GM18907 (cell line): ENCODE data around the gene NTF3.

Experiments used
- ATAC-seq: cut with Tn5 transposase; IDR thresholded peaks from one replicate; pipeline ENCODE4 v1.9.1; 2021; ENCODE audit warnings: mild to moderate bottlenecking, moderate library complexity; ENCODE audit not compliant: unreplicated experiment

Gene NTF3

DNA sequence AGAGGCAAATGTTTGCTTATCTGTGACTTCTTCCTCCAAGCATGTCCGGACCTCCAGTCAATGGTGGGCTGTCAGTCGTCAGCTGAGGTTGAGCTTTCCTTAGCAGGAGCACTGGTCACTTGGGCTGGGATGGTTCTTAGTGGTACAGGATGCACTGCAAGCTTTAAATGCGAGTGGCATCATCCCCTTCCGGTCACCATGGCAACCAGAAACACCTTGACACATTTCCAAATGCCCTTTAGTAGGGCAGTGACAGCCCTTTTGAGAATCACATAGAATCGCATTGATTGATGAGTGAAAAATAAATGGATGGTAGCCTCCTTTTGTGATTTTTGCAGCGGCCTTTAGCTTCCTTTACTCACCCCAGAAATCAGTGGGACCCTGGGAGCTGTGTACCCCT lies 24.1 kb downstream of the NTF3 start:
- no peak for ATAC-seq

DNA sequence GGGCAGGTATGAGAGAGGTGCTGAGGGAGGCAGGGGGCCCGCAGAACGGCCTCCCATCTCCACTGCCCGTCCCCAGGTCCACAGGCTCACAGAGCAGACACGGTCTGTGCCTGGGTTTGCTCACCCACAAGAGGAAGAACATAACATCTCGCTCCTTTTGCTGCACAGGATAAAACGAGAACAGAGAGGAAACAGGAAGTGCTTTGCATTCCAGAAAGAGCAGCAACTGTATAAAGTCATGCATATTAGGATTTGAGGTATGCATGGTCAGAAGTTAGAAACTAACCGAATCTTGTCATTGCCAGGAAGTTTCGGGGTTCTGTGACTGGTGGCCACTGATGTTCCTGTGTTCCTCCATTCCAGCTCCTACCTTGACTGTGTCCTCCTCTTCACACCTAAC lies 25.0 kb downstream of the NTF3 start:
- ATAC-seq, result no peak

DNA sequence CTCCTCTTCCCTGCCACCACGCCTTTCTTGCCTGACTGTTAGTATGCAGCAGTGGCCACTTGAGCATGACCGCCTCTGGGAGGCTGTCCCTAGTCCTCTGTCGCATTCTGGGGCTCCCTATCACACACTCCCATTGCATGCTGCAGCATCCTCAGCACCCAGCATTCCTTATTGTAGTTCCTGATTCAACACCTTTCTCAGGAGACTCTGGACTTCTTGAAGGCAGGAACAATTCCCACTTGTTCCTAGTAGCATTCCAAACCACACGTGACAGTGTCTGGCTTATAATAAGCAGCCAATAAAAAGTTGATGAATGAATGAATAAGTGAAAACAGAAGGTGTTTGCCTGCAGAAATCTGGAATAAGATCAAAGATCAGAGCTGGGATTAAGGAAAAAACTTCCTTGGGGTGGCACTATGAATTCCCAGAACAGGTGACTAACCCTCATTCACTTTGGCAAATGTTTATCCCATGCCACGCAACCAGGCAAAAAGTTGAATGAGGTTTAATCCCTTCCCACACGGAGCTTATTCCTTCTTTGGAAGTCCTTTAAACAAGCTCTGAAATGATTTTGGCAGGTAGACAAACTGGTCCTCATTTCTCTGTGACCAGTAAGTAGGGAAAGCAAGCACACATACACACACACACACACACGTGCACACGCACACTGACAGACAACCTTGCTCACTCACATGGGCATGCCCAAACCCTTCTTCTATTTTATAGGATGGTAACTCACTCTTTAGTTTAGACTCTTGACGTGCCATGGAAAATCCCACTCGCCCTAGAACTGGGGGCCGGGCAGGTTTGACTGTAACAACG lies 26.5 kb downstream of the NTF3 start:
- no peak for ATAC-seq

DNA sequence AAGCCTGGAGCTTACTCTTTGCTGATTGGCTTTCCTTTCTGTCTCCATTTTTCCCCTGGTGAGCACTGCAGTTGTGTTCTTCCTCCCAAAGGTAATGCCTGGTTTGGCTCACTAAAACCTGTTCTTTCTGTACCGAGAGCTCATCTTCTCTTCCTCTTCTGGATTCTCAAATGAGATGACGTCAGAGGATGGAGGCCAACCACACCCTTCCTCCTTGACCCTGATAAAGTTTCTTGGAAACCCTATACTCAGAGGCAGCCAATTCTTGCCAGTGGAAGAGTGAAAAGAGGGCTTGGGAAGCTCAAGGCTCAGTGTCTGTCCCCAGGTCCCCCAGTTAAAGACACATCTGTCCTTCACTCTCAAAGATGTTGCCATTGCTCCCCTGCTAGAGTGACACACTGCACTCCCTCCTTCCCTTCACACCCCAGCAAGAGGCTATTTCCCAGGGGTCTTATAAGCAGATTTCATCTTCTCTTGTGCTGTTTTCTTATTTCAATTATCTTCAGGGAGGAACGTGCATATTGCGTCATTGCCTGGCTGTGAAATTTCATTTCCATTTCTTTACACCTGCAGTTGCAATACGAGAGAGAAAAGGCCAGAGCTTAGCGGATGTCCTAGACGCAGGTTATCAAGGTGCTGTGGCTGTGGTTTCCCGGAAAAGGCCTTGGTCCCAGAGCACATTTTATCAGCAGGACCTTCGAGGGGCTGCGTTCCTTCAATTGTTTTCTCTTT lies 27.3 kb downstream of the NTF3 start:
- no peak for ATAC-seq

DNA sequence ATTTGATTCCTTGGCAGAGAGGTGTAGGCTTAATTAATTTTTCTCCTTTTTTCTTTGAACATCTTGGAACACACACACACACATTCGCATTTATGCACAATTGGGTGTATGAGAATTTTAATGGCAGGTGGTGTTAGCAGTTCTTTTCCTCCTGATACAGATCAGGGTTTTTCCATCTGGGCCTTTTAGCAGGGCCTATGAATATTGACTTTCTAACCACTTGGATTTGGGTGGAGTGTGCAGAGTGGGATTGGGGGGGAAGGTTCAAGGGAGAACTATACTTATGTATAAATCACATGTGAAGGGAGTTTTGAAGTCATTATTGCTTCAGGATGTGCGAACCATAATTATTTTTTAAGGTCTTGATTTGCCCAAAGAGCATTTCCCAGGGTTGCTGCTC lies 28.9 kb downstream of the NTF3 start:
- ATAC-seq, result no peak

DNA sequence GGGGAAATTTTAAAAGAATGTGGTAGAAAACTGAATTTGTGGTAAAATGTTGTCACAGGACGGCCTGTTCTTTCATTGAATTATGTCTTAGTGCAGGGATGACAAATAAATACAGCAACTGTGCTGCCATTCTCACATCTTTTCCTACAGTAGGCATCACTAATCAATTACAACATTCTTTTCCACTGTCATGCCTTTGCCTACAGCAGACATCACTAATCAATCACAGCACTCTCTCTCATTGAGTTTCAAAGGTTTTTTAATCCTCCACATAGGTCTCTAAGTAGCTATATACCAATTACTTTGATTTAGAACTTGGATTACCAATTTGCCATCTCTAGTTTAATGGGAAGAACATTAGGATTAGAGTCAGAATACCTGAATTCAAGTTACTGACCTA lies 30.1 kb downstream of the NTF3 start:
- ATAC-seq, result no peak

DNA sequence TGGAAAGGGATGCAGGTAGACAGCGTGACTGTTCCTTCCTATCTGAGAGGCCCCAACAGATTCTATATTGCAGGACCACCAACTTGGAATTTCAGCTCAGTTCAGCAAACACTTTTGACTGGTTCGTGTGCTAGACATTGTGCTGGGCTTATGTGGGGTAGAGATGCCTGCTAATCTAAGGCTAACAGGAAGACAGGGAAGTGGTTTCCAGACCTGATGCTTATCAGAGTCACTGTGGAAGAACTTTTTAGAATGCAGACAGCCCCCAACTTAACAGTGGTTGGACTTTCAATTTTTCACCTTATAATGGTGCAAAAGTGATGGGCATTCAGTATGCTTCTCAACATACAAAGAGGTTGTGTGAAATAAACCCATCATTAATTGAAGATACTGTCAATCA lies 32.2 kb downstream of the NTF3 start:
- no peak for ATAC-seq

DNA sequence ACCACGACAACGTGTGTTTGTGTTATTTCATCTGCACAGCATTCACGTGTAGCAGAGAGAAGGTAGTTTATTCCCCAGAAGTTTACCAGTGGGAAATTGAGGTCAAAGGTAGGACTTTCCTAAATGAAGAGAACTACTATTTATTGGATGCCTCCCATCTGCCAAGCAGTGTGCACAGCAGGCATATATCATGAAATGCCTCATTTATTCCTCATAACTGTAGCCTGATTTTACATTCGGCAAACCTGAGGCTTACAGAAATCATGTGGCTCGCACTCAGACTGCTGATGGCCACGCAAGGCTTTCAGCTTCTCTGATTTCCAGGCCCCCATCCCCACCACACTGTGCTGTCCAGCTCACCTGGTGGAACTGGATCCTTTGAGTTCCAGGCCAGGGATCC lies 33.5 kb downstream of the NTF3 start:
- no peak for ATAC-seq

DNA sequence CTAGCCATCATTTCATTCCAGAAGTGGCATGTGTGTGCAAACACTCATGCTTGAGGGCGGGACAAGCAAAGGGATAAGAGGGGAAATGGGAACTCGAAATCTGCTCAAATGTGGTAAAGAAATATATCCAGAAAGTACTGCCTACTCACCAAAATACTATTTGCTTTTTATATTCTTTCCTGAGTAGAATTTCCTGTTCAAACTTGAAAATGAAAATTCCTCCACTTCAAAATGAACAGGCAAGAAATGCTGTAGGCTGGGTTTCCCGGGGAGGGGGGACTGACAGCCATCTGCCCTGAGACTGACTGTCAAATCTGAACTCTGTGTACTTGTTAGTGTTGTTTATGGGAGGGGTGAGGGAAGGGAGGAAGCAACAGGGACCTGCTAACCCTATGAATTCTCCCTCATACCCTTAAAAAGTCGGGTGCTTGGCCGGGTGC lies 34.6 kb downstream of the NTF3 start:
- no peak for ATAC-seq

DNA sequence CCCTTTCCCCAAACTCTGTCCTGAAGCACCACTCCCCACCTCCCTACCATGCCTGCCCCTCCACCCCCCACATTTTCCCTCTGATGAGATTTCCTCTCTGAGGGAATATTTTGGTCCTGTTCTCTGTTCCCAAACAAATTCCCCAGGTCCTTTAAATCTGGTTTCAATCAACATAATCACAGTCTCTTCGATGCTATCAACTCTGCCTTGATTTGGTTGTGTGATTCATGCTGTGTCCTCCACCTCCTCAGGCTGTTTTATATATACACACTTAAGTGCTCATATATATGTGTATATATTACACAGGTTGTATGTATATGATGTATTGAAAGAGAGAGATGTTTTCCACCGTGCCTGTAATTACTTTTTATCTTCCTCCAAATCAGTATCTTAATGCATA lies 36.0 kb downstream of the NTF3 start:
- ATAC-seq, result no peak

DNA sequence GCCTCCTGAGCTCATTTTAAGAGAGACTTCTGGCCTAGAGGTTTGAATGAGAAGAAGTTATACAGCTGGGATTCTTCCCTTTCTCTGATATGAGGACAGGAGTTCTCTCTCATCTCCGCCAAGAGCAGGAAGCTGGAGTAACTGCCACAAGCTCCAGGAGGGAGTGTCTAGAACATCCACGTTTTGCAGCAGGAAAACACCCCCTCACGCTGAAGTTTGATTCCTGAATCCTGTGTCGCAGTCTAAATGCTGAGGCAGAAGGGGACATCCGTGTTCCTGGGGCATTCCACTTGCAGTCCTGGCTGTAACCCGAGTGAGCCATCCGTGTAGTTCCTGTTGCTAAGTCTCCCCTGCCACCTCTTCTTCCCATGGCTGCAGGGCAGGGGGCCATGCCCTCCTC lies 38.3 kb downstream of the NTF3 start:
- ATAC-seq, result no peak

DNA sequence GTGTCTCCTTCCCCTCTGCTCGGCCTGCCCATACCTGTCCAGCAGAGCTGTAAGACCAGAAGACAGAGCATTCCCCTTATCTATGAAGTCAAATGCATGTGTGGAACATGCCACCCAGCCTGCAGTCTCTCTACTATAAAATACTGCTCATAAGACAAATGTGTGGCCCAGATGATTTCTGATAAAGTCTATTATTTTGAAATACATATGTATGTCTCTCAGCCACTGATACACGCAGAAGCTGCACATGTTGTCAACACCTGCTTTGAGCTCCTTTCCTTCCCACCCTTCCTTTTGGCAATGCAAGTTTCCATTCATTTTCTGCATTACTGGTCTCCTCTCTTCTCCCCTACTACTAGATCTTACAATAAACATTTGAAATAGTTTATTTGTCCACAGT lies 38.8 kb downstream of the NTF3 start:
- no peak for ATAC-seq

DNA sequence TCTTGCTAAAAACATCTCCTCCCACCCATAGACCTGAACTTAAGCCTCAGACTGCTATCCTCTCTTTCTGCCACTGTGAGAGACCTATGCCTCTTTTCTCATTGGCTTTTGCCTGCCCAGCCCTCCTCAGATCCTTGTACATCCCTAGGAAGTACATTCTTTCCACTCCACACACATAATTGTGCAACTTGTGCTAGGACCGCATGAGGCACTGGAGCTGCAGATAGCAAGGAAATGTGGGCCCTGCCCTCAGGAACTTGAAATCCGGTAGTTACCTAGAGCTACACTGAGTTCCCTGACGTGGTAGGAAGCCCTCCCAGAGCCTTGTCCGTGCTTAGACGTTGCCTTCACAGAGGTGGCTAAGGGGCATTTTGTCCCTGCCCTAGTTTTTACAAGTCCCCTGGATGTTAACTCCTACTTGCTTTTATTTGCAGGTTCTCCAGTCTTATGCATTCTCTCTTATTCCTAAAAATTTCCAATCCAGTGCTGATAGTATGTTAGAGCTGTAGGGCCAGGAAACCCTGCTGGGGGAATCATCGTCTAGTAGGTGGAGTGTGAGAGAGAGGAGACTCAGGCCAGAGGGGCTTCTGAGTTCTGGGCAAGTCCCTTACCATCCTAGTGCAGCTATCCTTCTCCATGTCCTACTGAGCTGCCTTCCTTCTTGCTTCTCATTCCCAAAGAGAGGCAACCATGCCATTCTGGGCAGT lies 41.3 kb downstream of the NTF3 start:
- no peak for ATAC-seq

DNA sequence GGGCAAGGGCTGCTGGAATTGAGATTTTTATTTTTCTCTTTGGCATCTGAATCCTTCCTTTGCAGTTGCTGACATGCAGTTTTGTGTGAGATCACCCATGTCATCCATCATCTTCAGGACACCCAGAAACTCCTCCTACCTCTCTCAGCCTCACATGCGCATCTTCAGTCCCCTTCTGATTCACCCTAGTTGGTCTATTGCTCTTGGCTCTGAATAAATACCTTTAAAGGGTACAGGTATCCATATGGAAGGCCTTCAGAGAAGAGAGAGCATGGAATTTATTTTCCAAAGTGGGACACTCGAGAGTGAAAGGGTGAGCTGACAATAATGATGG lies 41.8 kb downstream of the NTF3 start:
- ATAC-seq, result no peak

DNA sequence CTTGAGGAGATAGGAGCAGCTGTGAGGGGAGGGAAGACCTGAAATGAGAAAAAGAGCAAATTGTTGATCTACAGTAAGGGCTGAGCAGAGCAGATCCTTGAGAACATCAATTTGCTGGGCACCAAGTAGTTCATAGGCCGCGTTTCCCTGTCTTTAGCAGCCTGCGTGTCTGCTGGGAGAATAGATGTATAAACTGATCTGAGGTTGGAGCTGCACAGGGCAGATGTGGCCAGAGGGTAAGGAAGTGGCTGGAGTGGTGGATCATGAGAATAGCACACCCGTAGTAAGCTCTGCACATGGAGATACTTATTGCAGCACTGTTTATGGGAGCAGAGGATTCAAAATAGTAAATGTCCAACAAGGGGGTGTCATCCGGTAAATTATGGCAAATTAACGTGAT lies 44.4 kb downstream of the NTF3 start:
- ATAC-seq, result no peak

DNA sequence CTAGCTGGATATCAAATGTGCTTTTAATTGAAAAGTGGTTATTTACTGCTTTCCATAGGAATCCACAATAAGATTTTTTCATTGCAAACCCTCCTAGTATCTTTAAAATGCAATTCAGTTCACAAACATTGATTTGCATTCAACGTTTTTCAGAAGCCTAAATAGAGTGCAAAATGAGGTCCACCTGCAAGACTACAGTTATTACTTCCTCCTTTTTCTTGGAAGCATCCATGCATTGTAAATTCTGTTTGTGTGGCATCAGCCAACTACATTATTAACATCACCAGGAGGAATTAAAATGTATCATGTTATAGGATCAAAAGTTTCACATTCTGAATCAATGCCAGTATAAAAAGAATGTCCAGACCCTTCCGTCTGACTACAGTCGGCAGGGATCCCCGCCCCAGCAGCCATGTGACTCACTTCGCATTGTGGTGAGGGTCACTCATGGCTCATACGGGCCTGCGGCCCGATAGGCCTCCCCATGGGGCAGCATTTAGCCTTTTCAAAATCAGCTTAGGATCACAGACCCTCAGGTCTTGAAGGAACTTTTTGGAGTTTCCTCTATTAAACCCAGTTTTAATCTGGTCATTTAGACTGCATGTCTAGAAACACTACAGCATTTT lies 46.3 kb downstream of the NTF3 start:
- ATAC-seq, result no peak

DNA sequence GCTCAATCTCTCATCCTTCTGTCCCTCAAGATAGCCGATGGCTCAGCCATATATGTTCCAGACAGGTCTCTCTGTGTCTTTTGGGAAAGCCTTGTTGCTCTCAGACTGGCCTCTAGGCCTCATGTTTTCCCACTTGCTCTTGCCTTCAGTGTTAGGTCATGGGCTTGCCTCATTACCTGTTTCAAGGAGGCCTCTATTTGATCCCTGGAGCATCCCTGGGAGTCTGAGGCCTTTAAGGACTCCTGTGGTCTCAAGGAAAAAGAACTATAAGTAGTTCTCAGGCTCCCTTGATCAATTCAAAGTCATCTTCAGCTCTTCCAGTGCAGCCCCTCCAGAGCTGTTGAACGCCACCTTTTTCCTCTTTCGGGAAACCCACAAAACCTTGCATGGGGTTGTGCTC lies 47.9 kb downstream of the NTF3 start:
- ATAC-seq, result no peak

DNA sequence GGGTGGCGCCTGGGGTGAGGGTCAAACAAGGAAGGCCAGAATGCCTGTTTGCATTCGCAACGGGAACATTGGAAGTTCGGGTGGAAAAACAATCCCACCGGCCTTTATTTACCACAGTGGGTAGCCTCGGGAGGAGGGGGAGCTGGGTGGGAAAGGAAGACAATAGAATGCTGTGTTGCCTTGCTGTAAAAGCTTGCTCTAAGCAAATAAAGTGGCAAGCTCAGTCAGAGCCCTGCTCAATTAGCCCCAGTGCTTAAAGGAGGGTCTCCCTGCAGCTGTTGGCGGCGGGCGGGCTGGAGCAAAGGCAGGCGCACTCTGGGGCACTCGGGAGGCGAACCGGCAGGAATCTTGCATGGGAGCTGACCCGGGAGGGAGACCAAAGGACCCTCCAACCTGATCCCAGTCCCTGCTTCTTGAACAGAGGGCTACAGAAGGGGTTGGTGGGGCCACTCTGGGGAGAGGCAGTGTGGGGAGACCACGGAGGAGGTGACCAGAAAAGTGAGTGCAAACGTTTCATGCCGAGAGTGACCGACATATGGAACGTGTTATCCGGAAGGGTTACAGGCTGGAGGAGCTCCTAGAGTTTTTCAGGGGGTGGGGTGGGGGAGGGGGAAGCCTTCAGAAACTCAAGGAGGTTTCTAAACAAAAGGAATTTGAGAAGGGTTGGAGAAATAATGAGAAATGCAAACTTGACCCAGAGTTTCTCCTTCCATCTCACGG lies 48.5 kb downstream of the NTF3 start:
- no peak for ATAC-seq

DNA sequence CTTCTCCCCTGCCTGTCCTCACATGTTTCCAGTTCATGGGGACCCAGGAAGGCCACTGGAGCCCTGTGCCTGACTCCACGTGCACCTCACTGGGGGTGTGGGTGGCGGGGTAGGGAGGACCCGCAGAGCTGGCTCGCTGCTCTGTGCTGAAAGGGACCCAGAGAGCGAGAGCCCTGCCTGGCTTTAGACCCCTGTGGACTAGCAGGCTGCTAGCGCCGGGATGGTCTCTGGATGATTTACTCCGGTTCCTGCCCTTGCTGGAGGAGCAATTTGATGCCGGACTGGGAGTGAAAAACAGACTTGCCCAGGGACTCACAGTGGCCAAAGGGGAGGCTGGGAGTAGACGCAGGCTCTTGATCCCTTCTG lies 49.0 kb downstream of the NTF3 start:
- no peak for ATAC-seq

DNA sequence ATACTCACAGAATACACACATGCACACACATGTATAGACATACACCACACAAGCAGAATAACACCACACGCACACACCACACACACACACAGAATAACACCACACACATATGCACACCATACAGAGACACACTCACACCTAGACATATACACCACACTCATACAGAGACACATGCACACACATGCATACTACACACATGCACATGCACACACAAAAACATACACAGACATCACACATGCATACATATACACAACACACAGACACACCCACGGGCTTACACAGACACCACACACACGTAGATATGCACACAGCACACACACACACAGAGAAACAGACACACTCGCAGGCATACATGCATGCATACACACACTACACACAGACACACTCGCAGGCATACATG lies 49.7 kb downstream of the NTF3 start:
- no peak for ATAC-seq

DNA sequence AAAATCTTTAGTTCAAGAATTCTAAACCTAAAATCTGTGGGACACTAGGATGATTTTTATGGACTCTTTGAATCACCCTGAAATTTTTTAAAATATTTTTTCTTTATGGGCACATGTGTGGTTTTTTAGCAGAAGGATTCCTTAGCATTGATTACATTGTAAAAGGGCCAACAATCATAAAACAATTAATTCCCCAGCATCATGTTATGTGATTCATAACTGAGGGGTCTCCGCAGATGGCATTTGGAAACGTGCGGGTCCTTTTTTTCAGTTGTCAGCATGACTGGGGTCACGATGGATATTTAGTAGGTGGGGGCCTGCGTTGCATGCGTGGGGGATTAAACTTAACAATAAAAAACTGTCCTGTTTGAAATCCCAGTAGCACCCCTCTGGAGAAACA lies 52.5 kb downstream of the NTF3 start:
- no peak for ATAC-seq
